HG03159 (cell line): ENCODE results near the gene CDHR2.

ENCODE experiments used
- ATAC-seq: cut with Tn5 transposase; IDR thresholded peaks from one replicate; pipeline ENCODE4 v1.9.1; 2021; ENCODE audit warnings: mild to moderate bottlenecking, moderate library complexity; ENCODE audit not compliant: unreplicated experiment

CDHR2 gene

DNA sequence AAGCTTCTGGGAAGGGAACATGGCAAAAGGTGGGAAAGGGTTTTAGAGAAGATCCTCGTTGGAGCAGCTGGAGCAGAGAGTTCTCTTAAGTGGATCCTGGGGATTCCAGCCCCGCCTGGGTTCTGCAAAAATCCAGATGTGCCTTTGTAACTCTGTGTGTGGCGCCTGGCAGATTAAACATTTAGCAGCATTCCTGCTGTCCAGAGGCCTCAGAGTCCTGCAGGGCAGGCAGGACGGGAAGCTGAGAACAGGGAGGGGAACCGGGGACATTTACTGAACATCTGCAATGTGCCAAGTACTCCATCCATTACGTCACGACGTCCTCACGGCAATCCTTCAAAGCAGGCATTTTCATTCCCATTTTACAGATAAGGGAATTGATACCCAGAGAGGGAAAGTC is 87.3 kb downstream of the CDHR2 start:
- ATAC-seq, result no peak

DNA sequence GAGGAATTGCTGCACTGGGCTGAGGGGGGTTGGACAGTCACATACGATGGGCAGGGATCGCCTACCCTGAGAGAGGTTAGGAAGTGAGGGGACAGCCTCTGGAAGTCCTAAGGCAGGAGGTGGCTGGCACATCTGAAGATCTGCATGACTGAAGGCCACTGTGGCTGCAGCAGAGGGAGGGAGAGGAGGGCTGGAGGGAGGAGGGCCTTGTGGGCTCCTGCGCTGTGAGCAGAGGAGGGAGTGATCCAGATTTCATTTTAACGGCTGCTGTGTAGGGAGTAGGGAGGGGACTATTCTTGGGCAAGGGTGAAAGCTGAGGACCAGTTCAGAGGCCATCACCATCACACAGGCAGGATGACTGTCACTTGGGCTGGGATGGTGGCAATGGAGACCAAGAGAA is 88.4 kb downstream of the CDHR2 start:
- no peak for ATAC-seq

DNA sequence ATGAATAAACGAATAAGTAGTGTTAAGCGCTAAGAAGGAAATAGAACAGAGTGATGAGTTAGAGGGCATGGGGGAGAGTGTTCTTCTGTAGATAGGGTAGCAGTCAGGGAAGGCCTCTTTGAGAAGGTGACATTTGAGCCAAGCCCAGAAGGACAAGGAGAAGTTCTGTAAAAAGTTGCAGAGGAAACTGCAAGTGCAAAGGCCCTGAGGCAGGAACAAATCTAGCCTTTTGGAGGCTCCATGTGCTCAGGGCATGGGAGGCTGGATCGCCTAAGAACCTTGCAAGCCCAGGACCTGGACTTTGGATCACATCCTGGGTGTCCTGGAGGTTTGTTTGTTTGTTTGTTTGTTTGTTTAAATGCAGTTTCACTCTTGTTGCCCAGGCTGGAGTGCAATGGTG is 89.3 kb downstream of the CDHR2 start:
- ATAC-seq, result no peak

DNA sequence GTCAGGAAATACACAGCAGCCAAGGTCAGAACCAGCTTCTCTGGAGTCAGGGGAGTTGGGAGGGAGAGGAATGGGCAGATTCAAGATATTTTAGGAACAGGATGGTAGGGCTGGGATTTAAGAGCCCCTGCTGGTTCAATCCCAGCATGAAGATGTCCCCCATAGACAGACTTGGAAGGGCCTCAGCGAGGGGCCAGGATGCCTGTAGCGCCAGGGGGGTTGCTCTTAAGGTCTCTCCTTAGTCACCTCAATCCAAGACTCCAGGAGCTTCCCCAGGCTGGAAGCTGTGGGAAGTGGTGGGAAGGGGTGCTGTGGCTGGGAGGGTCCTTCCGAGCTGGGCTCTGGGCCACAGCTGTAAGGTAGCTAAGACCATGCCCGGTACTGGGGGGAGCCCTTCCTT is 90.1 kb downstream of the CDHR2 start:
- ATAC-seq, result no peak

DNA sequence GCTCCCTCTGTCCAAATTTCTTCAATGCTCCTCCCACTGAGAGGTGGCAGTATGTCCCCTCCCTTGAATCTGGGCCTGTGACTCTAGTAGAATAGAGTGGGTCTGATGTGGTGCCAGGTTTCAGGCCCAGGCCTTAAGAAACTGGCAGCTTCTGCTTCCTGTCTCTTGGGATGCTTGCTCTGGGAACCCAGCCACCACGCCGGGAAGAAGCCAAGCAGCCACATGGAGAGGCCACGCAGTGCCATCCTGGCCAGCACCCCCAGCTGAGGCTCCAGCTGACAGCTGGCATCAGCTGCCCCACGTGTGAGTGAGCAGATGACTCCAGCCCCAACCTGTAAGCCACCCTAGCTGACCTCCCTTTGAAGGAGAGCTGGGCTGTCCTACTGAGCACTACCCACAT is 90.8 kb downstream of the CDHR2 start:
- no peak for ATAC-seq

DNA sequence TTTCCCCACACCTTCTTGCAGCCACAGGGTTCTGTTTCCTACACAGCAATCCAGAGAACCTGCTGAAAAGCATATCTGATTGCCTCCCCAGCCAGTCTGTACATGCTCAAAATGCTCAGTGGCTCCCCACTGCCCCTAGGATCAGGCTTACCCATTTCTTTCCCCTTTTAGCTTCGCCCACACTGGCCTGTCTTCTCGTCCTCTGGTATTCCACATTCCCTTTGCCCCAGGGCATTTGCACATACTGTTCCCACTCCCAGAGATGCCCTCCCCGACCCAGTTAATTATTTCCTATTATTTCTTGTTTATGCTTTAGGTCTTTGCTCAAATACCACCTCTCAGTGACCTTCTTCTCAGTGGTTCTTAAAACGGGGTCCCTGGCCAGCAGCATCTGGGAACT is 91.5 kb downstream of the CDHR2 start:
- ATAC-seq, result no peak

DNA sequence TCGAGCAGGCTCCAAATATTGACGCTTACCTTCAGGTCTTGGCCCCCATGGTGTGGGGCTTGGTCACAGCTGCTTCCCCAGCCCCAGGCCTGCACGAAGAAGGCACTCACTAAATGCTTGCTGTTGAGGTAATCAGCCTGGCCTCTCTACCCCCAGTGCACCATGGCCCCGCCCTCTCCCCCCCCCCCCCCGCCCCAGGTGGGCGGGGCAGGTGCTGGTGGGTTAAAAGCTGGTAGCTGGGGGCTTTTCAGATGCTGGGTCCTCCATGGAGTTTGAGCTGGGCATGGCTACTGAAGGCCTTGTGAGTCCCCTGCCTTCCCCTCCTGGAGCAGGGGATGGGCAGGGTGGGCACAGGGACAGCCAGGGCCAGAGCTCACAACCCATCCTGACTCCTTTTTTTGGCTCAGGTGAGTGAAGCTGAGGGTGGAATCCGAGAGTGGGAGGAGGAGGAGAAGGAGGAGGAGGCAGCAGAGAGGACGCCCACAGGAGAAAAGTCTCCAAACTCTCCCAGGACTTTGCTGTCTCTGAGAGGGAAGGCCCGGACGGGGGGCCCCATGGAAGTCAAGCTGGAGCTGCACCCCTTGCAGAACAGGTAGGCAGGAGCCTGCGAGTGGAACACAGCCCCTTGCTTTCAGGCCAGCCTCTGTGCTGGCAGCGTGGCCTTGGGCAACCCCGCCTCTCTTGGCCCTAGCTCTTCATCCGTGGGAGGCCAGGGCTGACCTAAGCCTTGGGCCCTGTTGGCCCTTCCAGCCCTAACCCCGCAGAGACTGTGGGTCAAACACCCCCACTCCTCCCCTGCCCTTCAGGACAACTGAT is 93.7 kb downstream of the CDHR2 start:
- ATAC-seq, result no peak

DNA sequence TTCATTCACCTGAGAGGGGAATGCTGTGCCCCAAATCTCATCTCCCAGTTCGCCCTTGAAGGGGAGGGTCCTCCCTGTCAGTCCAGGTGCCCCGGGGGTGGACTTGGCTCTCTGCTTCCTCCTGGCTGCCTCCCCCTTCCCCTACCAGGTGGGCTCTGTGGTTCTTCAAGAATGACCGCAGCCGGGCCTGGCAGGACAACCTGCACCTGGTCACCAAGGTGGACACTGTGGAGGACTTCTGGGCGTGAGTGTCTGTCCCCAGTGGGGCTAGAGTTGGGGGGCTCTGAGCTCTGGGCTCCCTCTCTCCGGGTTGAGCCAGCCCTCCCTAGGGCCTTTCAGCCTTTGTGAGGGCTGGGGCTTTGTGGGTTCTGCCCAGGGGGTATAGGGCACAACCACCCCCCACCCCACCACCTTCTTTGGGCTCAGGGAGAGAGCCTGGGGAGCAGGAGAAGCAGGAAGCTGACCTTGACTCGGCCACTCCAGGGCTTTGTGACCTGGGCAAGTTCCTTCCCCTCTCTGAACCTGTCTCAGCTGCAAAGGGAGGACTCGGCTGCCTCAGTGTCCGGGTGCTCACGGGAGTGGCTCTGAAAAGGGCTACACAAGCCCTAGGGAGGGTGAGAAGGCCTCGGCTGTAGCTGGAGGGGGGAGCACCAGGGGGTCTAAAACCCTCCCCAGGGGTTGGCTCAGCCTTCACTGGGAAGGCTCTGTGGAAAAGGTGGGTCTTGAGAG is 94.5 kb downstream of the CDHR2 start:
- no peak for ATAC-seq

DNA sequence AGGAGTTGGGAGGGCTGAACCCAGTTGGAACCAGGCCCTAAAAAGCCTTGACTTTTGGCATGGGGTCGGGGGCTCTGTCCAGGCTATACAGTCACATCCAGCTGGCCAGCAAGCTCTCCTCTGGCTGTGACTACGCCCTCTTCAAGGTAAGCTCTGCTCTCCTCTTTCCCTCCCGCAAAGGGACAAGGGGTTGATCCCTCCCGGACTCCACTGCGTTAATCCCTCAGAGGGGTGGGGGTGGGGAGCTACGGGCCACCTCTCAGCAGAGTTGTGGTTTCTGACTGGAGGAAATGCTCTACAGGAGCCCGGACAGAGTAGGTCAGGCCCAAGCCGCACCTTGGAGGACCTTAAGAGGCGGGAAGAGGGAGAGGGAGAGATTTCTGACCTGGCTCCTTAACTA is 95.2 kb downstream of the CDHR2 start:
- ATAC-seq, result no peak

DNA sequence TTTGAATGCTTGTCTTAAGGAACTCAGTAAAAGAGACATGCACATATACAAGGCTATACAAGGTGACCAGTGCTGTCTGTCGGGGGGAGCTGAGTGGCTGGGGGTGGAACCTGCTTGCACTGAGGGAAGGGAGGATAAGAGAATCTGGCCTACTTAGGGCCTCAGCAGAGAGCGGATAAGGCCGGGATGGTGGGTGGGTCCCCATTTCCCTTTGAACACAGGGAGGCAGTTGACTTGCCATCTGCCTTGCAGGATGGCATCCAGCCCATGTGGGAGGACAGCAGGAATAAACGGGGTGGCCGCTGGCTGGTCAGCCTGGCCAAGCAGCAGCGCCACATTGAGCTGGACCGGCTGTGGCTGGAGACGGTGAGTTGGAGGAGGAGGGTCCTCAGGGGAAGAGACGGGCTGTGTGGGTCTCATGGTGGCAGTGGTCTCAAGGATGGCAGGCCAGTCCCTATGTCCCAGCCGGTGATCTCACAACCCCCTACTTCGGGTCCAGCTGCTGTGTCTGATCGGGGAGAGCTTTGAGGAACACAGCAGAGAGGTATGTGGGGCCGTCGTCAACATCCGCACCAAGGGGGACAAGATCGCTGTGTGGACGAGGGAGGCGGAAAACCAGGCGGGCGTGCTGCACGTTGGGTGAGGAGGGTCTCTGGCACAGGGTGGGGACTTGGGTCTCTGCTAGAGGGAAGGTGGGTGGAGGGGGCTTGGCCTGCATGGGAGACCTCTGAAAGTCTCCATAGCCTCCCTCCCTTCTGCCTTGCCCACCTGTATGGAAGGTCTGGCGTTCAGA is 95.9 kb downstream of the CDHR2 start:
- ATAC-seq, result no peak
